ENCODE results near the gene GJA5. TPM values are rescaled to one million over a fixed set of nuclear protein-coding genes. Genes with fewer than 3 reads are reported as not detected.

Gene GJA5
- total RNA-seq, 1 experiment from 2014 or later, result not detected

- POLR2A ChIA-PET, result no interaction called here
- CTCF ChIA-PET, result no interaction called here
- RAD21 ChIA-PET (ENCODE audit: low non-redundant PET in 1 of 2, low total read pairs in 2 of 2, uncharacterized antibody in 2 of 2, unreplicated experiment in 2 of 2), result no interaction called here
- no peaks in the 10 kb centered on the region for H4K20me1 ChIP-seq (ENCODE audit: insufficient read depth)
- BruUV-seq (replicated peaks), result no TSS peak
- DNase-seq (ENCODE audit: low read depth, low spot score), result no peak
- no peak overlapping the region for H3K4me2 ChIP-seq (ENCODE audit: low read length)
- H3K36me3 ChIP-seq (ENCODE audit: control insufficient read depth in 1 of 2, insufficient read depth in 2 of 2, low read length in 2 of 2), result no peaks in the 10 kb centered on the region
- no peaks in the 10 kb centered on the region for H3K9me3 ChIP-seq (ENCODE audit: control insufficient read depth in 1 of 2, insufficient read depth in 1 of 2, low read depth in 1 of 2, low read length in 2 of 2)
- H2AFZ ChIP-seq (ENCODE audit: low read depth, low read length, poor library complexity, severe bottlenecking), result no peak overlapping the region
- no peak overlapping the region for H3K9ac ChIP-seq (ENCODE audit: low read length)
- H3K27ac ChIP-seq (ENCODE audit: low read depth, low read length), result no peak overlapping the region
- ATAC-seq, result no peak
- H3K27me3 ChIP-seq (ENCODE audit: insufficient read depth, low read length), result no peaks in the 10 kb centered on the region
- no peaks in the 10 kb centered on the region for H3K4me1 ChIP-seq (ENCODE audit: control insufficient read depth in 1 of 2, insufficient read depth in 2 of 2, low read length in 2 of 2)
- no peak for TF ChIP-seq CTCF (IDR thresholded peaks at IDR 0.05 in 2 of 3, conservative IDR thresholded peaks at IDR 0.05 in 1 of 3; ENCODE audit: borderline replicate concordance in 1 of 3, insufficient read depth in 1 of 3, low read depth in 2 of 3, low read length in 2 of 3)
- no peak for TF ChIP-seq SRF (IDR thresholded peaks at IDR 0.05; ENCODE audit: low read depth)
- TF ChIP-seq YY1 (IDR thresholded peaks at IDR 0.05; ENCODE audit: extremely low read depth, insufficient replicate concordance, low read depth, low read length), result no peak
- no peak for TF ChIP-seq ZNF274 (IDR thresholded peaks at IDR 0.05; ENCODE audit: low read depth, low read length)
- TF ChIP-seq ATF3 (IDR thresholded peaks at IDR 0.05), result no peak
- no peak for TF ChIP-seq SP1 (IDR thresholded peaks at IDR 0.05; ENCODE audit: low read depth)
- TF ChIP-seq ELF1 (IDR thresholded peaks at IDR 0.05; ENCODE audit: borderline replicate concordance, low read depth), result no peak
- no peak for TF ChIP-seq POLR2AphosphoS5 (IDR thresholded peaks at IDR 0.05; ENCODE audit: low read depth, low read length)
- TF ChIP-seq SIN3A (IDR thresholded peaks at IDR 0.05; ENCODE audit: low read depth), result no peak
- no peak for TF ChIP-seq CEBPB (IDR thresholded peaks at IDR 0.05; ENCODE audit: low read depth)
- TF ChIP-seq JUND (IDR thresholded peaks at IDR 0.05), result no peak
- TF ChIP-seq ZBTB33 (IDR thresholded peaks at IDR 0.05; ENCODE audit: extremely low read depth, insufficient replicate concordance, low read length), result no peak
- no peak for TF ChIP-seq TCF7L2 (IDR thresholded peaks at IDR 0.05; ENCODE audit: borderline replicate concordance, extremely low read depth, insufficient read depth, insufficient read length)
- no peak for TF ChIP-seq EZH2phosphoT487 (IDR thresholded peaks at IDR 0.05; ENCODE audit: borderline replicate concordance)
- no peak overlapping the region for H3K4me3 ChIP-seq (replicated peaks in 1 of 2; ENCODE audit: low read depth in 1 of 2, low read length in 2 of 2)
- H3K9me2 ChIP-seq (ENCODE audit: insufficient read depth), result no peaks in the 10 kb centered on the region
- no peaks in the 10 kb centered on the region for H3K79me2 ChIP-seq (ENCODE audit: insufficient read depth, low read length)
- intact Hi-C loops (cut with micrococcal nuclease), result loop anchor here (5.0 kb wide), 1 partner anchor 52 kb away; no protein-coding TSS in a partner anchor
These were observed 44.7 kb upstream of the GJA5 start for GRCh38 chr1:147804942-147805723.
